Activated naive CD4-positive, alpha-beta T cell treated with Interleukin-2 at 50 U/mL for 16 hours (primary cell): ENCODE results near the gene NDE1.
"Not testable (repeated sequence)": the region's sequence is repeated elsewhere in the genome, so short reads cannot be mapped to it uniquely, and the experiment has no call there.

Experiments
- DNase-seq: peaks from one replicate; pipeline ENCODE4 v3.0.0-alpha.2; 2020

NDE1 gene, protein sequence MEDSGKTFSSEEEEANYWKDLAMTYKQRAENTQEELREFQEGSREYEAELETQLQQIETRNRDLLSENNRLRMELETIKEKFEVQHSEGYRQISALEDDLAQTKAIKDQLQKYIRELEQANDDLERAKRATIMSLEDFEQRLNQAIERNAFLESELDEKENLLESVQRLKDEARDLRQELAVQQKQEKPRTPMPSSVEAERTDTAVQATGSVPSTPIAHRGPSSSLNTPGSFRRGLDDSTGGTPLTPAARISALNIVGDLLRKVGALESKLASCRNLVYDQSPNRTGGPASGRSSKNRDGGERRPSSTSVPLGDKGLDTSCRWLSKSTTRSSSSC

DNA sequence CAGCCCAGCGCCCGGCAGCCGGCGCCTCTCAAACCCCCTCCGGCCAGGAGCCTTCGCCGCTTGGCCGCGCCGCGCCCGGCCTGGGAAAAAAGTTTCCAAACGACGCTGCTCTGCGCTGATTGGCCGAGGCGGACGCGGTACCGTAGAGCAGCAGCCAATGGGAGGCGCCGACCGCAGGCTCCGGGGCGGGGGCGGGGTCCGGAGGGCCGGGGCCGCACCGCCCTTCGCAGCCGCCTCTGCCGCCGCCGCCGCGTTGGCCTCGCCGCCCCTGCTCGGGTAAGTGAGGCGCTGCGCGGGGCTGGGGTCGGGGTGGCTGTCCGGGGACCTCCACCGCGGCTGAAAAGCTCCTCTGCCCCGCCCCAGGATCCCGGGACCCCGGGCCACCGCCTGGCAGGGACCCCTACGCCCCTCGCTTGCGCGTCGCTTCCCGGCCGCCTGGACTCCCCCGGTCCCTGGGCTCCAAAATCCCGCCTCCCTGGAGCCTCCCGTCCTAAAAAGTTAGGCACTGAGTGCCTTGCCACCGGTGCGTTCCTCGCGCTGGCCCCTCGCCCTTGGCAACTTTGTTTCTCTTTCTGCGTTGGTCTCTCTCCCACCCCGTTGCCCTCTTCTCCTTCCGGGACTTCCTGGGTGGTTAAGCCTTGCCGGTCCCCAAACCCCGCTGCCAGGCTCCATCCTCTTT is at the start of gene NDE1:
NDE1 (plus strand) TSS at position 227 of the 679 bp plus-strand sequence. CDS start 14,534 bp downstream, outside the sequence.
- DNase-seq = peak; percentile 88

DNA sequence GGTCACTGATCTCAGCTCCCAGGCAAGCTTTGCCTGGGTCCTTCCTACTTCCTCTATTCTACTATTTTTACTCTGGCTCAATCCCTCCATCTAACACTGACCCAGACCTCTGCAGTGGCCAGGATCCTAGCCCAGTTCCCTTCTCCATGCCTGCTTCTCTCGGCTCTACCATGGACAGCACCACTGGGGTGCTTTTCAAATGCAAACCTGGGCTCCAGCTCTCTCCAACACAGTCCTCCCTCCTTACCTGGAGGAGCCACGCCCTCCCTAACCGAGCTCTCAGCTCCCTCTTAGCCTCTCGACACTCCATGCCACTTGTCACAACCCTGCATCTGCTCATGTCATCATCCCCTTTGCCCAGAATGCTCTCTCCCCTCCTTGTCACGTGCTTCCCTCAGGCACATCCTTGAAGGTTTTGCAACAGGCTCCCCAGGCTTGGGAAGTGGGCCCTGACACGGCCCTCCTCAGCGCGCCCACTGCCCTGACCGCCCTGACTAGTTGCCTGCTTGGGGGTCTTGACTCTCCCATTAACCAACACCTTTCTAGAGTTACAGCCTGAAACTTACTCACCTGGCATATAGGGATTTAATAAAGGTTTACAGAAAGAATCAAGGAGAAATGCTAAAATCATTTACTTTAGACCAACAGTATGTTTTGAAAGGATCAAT is 48.7 kb upstream of the NDE1 start:
- DNase-seq = no peak

DNA sequence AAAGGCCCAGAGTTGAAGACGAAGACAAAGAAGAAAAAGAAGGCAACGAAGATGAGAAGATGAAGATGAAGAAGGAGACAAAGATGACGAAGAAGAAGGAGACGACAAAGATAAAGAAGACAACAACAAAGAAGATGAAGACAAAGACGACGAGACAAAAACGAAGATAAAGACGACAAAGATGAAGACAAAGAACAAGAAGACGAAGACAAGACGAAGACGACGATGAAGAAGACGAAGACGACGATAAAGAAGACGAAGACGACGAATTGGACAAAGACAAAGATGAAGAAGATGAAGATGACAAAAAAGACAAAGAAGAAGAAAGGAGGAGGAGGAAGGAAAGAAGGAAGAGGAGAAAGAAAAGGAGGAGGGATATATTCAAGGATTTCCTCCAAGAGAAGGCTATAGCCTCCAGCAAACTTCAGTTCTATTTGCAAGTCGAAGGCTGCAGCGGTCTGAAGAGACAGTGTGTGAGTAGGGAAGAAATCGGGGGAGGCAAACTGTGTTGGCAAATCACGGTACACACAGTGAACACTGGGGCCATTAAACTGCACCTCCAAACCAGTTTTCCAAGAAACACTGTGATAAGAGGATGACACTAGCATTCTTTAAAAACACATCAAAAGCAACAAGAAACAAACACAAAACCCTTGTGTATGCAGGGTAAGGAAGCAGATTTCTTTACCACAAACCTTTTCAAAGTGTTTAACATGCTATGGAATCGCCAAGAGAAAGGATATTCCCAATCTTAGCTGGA is 47.6 kb upstream of the NDE1 start:
- DNase-seq = no peak

DNA sequence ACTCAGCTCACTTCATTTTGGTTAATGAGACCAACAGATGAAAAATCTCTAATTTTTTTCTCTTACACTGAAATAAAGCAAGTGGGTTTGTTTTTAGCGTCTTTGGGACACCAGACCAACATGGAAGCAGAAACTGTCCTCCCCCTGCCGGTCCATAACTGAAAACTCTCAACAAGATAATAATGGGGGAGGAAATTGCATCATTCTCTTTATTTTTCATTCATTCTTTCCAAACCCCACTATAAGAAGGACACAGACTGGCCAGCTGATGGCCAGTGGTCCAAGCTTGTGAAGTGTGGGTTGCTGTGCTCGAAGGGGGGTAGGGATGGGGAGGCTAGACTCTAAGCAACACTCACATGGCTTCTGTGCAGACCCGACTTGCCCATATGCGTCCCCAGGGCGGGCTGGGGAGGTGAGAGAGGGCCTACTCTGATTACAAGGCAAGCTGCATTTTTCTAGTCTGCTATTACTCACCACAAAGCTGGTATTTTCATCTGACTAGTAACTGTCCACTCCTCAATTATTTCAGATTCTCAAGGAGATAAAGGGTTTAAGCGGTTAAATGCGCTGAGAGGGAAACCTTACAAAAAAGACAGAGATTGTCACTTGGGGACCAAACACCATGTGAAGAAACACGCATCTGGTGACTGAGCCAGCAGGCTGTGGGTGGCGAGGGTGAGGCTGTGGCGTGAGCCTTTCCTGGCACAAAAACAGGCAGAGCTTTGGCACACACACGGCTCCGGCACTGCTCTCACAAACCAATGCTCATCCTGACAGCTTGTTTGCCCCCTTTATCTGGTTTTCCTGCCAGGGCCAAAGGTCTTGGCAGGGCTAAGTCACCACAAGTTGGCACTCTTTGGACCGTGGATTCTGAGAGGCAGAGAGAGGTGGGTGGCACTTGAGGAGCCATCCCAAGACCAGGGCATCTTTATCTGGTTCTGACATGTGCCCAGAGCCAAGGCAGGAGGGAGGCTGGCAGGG is 45.3 kb upstream of the NDE1 start:
- no peak for DNase-seq

DNA sequence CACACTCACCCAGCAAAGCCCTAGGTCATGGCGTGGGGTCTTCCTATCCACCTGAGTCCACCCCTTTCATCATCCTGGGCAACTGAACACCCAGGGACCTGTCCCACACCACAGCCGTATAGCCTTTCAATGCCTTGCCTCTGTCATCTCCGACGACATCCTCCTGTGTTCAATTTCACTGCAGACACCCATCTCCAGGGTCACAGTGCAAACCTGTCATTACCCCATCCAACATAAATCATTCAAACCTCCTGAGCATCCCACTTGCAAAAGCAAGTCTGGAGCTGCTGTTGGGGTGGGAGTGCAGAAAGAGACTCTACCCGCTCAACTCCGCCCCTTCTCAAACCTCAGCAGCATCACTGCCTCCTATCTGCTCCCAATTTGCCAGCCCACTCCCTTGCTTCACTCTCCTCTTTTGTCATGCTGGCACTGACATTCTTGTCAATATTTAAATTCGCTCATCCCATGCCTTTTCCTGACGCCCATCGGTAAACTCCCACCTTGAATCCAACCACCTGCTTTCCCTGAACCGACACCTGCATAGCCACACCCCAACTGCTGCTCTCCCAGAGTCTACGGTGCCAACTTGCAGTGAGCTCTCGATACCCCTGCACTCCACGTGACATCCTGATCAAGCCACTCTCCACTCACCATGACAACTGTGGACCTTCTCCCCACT is 44.1 kb upstream of the NDE1 start:
- DNase-seq = no peak

DNA sequence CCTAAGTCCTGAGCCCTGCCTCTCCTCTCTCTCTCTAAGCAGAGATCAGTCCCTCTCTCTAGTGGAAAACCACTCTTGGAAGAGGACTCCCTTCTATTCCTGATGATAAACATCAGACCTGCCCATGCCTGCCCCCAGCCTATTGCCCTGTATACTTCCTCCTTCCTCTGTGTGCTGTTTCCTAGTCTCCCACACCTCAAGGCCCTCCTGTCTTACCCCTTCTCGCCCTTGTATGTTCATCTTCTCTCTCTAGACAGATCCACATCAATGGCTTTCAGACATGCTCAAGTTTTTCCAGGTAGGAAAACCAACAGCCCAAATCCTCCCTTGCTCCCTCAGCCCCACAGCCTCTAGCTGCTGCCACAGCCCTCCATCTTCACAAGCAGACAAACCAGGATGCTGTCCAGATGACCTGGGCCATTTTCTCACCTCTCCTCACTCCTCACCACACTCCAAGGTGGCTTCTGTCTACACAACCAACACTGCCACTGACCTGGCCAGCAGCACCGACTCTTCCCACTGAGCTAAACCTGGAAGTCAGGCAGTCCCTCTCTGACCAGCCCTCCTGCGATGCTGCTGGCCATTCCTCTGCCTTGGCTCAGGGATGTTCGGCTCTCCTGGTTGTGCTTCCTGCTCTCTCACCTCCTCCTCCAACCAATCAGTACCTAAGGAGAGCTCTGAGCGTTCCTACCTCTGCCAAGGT is 43.4 kb upstream of the NDE1 start:
- DNase-seq = no peak

DNA sequence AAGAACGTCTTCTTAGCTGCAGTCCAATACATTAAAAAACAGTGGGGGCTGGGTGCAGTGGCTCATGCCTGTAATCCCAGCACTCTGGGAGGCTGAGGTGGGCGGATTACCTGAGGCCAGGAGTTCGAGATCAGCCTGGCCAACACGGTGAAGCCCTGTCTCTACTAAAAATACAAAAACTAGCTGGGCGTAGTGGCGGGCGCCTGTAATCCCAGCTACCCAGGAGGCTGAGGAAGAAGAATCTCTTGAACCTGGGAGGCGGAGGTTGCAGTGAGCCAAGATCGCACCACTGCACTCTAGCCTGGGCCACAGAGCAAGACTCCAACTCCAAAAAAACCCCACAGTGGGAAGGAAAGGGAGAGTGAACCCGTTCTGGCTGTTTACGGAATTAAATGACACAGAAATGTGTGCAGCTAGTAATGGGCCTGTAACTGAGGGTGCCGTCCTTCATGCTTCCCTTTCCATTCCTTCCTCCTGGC is 42.8 kb upstream of the NDE1 start:
- DNase-seq = not testable (repeated sequence)

DNA sequence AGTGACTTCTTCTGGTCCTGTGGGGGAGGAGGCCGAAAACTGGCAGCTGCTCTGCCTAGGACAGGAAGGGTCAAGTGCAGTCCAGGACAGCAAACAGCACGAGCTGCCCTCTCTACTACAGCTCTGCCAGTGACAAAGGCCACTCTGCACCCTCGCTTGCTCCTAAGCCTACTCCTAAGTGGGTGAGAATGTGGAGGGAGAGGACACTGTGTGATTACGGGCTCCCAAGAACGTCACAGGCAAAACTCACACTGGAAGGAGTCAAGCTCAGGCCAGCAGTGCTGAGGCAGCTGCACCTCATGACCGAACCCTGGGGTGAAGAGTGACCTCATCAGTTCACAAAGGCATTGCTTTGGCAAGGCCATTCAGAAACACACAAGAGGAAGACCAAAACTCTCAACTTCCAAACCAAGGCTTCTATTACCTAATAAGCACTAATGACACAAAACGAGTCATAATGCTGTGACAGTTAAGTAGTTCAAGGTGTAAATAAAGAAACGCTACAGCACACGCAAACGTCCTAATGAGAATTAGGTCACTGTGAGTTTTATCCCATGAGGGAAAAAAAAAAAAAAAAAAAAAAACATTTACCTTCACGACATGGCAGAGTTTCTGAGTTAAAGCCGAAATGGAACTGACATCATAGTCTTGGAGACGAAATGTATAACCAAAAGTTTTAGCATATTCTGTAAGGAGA is 42.2 kb upstream of the NDE1 start:
- DNase-seq = no peak

DNA sequence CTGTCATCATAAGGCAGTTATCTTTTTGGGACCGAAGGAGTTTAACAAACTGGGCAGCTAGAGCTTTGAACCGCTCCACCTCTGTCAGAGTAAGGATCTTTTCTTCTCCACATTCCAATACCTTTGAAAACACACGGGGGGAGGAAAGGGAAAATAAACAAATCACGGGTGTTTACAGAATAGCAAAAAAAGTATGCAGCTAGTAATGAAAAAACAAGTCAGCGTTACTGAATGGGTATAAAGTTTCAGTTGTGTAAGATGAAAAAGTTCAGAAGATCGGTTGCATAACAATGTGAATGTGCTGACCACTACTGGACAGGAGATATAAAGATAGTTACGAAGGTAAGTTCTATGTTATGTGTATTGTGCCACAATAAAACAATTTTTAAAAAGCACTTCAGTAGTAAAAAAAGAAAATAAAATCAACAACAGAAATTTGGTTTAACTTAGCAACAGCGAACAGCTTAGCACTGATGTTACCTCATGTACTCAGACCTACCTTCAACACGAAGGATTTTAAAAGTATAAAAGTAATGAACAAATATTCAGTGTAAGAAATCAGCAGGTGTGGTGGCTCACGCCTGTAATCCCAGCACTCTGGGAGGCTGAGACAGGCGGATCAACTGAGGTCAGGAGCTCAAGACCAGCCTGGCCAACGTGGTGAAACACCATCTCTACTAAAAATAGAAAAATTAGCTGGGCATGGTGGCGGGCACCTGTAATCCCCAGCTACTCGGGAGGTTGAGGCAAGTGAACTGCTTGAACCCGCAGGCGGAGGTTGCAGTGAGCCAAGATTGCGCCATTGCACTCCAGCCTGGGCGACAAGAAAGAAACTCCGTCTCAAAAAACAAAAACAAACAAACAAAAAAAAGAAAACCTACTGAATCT is 41.4 kb upstream of the NDE1 start:
- no peak for DNase-seq

DNA sequence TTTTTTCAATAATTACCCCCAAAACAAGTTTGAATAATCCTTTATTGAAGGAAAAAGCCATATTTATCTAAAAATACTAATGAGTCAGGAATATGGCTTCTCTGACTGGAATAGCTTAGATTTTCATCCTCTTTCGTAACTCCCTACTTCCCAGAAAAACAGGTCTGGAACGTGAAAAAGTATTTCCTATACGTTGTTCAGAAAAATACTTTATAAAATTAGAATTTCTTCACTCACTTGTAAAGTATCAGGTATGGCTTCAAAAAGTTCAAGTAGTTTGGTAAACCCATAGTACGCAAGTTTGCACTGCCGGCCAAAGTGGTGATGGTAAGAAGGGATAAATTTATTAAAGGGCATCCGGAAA is 40.8 kb upstream of the NDE1 start:
- no peak for DNase-seq

DNA sequence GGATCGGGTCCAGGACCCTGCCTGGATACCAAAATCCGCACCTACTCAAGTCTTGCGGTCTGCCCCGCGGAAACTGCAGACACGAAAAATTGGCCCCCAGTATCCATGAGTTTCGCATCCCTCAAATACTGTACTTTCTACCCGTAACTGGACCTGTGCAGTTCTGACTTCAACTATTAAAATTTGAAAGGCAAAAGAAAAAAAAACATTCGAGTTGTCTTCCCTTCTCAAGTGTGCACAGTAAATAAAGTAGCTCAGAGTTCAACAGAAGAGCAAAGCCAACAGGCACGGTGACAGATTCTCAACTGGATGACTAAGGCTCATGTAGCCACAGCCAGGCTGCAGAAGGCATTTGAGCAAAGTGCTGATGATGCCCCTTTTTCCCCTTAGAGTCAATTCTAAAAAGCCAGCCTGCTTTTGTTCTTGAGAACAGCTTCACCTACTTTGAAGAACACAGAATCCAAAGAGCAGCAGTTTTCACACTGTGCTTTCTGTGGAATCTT is 39.6 kb upstream of the NDE1 start:
- DNase-seq = no peak

DNA sequence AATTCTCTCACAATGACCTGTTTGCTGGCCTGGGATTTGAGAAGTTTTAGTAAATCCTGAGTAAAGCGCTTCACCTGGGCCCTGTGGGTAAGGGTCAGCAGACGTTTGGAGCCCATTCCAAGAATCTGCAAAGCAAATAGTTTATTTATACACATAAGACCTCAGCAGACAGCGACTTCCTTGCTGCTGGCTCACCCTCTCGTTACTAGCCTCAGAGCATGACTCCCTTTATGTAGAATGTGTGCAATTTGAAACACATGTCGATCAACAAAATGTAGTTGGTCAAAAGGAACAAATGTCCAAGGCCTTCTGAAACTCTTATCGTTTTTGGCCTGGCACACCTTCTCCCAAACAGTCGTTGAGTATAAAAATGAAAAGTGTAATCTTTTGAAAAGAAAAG is 38.4 kb upstream of the NDE1 start:
- no peak for DNase-seq

DNA sequence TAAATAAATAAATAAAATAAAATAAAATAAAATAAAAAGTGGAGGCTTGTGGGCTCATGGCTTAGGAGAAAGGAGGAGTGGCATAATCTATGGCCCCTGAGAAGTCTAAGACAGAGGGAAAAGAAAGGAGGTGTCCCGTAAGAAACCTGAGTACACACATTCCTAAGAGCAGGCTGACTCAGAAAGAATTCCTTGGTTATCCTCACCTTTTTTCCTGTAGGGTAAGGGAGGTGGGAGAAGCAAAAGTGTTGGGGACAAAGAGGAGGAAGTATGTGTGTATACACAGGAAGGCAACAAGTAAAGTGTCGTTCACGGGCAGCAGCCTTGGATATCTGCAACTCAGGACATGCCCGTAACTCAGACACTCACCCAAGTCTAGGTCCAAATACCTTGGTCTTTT is 36.4 kb upstream of the NDE1 start:
- no peak for DNase-seq

DNA sequence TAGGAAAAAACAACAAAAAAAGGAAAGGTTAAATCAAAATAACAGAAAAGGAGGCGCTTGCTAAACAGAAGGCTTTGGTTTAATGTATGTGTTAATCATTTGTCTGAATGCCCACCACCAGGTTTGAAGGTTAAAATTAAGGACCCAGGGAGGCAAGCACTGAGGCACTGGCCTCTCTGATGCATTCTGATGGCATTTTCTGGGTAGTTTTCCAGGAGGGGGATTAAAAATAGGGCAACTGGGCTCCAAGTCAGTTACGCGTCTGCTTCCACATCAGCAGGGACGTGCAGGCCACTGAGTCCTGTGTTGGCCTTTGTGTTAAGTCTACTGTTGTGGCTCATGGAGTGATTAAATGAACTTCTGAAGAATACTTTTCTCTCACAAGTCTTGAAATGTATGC is 34.0 kb upstream of the NDE1 start:
- no peak for DNase-seq

DNA sequence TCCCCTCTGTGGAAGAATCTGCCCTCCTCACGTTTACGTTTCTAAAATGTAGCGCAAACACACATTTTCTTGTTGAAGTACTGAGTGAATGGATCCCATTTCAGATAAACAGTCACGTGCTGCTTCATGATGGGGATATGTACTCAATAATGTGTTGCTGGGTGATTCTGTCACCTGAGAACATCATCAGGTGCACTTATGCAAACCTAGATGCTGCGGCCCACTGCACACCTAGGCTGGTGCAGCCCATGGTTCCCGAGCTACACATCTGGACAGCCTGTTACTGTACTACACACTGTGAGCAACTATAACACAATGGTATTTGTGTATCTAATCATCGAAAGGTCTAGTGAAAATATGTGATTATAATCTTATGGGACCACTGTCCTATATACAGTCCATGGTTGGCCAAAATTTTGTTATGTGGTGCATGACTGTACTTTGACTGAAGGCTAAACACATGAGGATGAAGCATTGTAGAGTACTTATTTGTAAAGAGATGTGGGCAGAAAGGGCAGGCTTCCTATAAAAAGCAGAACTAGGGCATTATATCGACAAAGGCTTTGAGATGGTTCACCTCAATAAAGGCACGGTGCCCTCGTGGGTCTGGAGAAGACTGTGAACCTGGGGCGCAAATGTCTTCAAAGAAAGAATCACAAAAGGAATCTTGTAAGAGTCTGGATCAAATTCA is 33.4 kb upstream of the NDE1 start:
- no peak for DNase-seq

DNA sequence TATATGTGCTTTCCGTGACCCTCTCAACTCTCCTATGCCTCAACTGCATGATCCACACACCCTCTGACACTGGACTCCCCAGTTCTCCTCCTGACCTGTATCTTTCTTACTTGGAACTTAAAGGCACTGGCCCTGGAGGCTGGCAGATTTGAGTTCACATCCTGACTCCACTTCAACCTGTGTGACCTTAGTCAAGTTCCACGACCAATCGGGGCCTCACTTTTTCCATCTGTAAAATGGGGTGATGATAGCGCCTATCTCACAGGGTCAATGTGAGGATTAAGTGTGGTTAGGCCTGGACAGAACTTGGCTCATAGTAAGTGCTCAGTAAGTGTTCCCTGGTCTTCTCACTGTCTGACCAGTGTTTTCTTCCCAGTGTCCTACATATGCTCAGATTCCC is 32.1 kb upstream of the NDE1 start:
- no peak for DNase-seq

DNA sequence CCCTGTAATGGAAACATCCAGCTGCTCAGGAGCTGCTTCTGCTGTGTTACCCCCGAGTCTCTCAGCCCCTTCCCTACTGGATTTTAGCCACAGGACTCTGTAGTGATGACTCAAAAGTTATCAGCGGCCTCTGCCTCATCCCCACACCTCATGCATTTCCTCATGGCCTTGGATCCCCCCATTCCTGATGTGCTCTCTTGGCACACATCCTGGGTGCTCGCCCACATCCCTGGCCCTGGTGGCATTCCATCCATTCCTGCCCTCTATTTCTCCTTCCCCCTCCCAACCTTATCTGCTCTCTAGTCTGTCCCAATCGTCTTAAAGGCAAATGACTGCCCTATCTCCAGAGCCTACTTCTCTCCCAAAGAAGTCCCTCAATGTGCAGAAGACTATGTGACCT is 31.7 kb upstream of the NDE1 start:
- no peak for DNase-seq

DNA sequence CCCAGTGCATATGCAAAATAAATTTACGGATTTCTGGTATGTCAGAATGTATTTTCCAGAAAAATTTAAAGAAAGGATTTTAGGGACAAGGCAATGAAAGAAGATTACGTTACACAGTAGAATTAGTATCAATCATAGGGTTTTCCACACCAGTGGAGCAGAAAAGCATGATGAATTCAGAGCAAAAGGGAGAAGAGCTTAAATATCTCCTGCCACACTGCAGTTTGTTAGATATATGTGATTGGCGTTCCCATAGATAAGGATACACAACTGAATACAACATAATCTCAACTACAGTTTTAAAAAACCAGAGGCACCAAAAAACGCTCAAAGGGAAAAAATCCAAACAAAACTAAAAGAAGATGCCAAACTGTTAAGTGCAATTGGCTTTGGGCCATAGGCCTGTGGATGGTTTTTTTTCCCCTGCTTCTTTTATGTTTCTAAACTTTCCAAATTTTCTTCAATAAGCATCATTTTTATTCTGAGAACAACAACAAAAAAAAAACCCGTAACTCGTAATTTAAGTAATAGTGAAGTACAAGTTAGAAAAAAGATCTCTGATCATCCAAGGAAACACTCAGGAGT is 29.3 kb upstream of the NDE1 start:
- DNase-seq = no peak
